ENCODE data around the gene CACNA1I.

DNA sequence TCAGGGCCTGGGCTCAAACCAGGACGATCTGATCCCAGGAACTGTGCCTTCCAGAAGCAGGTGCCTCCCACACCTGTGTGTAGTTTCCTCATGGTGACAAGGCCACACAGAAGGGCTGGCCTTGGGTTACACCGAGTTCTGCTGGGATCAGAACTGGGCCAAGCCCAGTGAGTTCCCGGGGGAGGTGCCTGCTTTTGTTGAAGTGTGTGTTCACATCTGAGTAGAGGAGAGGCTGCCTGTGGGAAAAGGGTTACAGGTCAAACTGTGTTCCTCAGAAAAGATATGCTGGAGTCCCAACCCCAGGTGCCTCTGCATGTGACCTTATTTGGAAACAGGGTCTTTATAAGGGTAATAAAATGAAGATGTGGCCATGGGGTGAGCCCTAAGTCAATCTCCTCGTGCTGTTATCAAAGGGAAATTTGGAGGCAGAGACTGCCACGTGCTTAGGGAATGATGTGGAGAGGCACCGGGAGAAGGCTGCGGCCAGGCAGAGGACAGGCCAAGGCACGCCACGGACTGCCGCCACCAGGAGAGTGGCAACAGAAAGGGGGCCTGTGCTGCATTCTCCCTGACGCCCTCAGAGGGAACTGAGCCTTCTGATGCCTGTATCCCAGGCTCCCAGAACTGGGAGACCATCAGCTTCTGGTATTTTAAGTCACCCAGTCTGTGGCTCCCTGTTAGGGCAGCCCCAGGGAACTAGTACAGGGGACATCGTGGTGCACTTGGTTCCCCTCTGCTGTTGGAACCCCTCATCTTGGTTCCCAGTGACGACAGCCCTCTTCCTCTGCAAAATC lies 158.8 kb downstream of the CACNA1I start:
- TF ChIP-seq CTCF (IDR thresholded peaks at IDR 0.05), result no peak
- TF ChIP-seq EZH2 (IDR thresholded peaks at IDR 0.05; ENCODE audit: borderline replicate concordance, insufficient read depth, low read depth, low read length, poor library complexity, severe bottlenecking), result no peak

Data from B cell (primary cell).